Left renal pelvis (tissue), 4 donors: ENCODE results near the gene IL23A. TPM values are rescaled to one million over a fixed set of nuclear protein-coding genes. Genes with fewer than 3 reads are reported as not detected.
A peak's percentile ranks its signal among the peaks of the same experiment; 100 is the strongest.
"Not testable (repeated sequence)": the region's sequence is repeated elsewhere in the genome, so short reads cannot be mapped to it uniquely, and the experiment has no call there.

Experiments
- DNase-seq, 4 donors: peaks; one replicate each; pipeline ENCODE4 v3.0.0-alpha.2; 2013; ENCODE audit warnings: low read depth in 4 of 4, low spot score in 3 of 4
- polyA plus RNA-seq, 4 donors: library from polyadenylated mRNA; unstranded; fragments of 120-200 nt; gene quantifications; one replicate each; pipeline ENCODE4 v1.2.1, GENCODE V29; 2013; ENCODE audit not compliant: insufficient read length in 4 of 4

Gene IL23A
- 1 to 10 TPM in 1 of 4 donors, under 1 TPM in 3; 0.57 to 1.3 (median 0.77) TPM for polyA plus RNA-seq

- DNase-seq: no peak
These were observed at the start of gene IL23A for GRCh38 chr12:56338308-56339157. Gene IL23A, plus strand, starts transcription at chr12:56338884. Its CDS starts 161 bp downstream, at chr12:56339045.

DNA sequence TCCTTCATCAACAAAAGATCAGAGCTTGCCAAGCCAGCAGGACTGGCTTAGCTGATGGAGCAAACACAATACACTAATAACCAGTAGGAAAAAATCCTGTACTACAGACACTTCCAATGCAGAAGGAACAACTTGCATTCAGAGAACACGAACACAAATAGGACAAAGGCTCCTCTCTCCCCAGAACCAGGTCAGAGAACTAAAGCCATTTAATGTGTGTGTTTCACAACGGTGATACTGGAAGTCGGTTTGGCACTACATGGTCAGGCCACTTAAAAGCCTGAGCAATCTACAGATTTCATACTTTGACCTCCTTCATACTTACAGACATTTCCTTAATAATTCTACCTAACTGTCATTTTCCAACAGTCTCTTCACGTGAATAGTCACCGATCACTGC lies 44.9 kb upstream of the IL23A start:
- no peak for DNase-seq

DNA sequence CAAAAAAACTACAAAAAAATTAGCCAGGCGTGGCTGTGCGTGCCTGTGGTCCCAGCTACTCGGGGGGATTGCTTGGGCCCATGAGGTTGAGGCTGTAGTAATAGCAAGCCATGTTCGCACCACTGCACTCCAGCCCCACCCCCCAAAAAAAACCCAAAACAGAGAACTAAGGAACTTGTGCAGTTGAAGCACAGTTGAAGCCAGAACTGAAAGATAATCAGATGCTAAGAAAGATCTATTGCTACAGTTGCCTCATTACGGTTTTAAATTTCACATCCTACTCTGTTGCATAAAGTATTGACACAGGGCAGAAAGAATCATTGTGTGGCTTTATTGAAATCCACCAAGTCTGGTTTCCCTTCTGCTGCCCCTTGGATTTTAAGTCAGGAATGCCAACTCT lies 42.4 kb upstream of the IL23A start:
- DNase-seq: no peak

DNA sequence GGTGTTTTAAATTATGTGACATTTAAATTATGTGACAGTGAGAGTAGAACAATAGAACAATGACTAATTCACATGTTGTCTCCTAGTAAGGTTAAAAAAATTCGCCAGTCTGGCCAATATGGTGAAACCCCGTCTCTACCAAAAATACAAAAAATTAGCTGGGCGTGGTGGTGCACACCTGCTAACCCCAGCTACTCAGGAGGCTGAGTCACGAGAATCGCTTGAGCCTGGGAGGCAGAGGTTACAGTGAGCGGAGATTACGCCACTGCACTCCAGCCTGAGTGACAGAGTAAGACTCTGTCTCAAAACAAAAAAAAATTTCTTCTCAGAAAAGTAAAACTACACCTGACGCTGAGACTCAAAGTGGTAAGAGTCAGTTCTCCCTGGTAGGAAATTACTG lies 41.3 kb upstream of the IL23A start:
- DNase-seq: no peak

DNA sequence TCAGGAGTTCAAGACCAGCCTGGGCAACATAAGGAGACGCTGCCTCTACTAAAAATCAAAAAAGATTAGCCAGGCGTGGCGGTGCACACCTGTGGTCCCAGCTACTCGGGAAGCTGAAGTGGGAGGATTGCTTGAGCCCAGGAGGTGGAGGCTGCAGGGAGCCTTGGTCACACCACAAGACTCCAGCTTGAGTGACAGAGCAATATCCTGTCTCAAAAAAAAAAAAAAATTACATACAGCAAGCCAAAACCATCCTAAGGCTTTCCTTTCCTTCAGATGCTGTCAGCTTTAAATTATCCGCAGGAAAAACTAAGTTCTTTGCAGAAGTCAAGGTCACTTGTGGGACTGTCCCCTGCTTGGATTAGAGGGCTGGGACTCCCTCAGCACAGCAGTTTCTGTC lies 39.9 kb upstream of the IL23A start:
- DNase-seq: no peak

- peak in 2 of 4 donors; percentile 1 to 16 for DNase-seq
These were observed 39.3 kb upstream of the IL23A start for GRCh38 chr12:56299308-56299852.

GRCh38 chr12:56299853-56300643 lies 38.6 kb upstream of the IL23A start, which contains the start of gene CS:
Gene CS, minus strand, starts transcription at chr12:56300330. Its CDS starts 129 bp downstream, at chr12:56300201.
- peak; percentile 91 to 95 (median 95) for DNase-seq

DNA sequence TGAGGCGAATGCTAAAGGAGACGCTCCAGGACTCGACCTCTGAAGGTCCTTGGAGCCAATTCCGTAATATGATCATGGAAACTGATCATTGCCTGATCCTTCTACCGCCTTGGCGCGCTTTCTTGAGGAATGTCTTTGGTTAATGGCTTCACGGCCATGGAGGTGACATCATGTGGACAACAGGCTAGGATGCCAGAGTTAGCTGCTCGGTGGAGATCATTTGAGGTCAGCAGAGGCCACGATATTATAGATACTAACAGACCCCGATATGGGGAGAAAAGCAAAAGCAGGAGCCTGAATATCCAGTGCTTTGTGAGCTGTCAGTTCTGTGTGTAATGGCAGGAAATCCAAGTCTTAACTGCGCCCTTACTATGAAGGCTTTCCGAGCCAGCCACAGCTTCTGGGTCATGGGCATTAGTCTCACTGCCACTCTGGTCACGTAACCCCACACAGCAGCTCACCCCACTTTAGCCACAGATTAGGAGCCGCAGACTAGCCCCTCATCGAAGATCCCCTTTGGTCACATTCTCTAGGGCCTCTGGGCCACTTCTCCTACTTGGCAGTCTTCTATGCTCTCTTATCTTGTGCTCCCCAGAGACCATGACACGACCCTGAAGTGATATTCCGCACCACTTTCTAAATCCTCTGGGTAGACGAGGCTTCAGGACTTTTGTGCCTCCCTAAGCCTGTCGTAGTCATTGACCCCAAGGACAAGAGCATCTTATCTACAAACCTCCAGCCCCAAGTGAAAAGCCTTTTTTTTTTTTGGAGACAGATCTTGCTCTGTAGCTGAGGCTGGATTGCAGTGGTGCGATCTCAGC lies 37.8 kb upstream of the IL23A start:
- peak in 1 of 4 donors; percentile 1 for DNase-seq

DNA sequence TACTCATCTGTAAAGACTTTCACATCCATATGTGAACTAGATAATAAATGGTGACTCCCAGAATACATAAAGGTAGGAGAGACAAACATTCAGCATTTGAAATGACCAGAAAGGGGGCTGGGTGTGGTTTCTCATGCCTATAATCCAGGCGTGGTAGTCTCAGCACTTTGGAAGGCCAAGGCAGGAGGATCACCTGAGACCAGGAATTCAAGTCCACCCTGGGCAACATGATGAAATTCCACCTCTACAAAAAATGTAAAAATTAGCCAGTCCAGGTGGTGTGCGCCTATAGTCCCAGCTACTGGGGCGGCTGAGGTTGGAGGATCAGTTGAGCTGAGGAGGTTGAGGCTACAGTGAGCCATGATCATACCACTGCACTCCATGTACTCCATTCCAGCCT lies 34.4 kb upstream of the IL23A start:
- DNase-seq: no peak

- no peak for DNase-seq
These were observed 33.7 kb upstream of the IL23A start for GRCh38 chr12:56304872-56305590.

GRCh38 chr12:56307221-56307965 lies 31.3 kb upstream of the IL23A start:
- no peak for DNase-seq

DNA sequence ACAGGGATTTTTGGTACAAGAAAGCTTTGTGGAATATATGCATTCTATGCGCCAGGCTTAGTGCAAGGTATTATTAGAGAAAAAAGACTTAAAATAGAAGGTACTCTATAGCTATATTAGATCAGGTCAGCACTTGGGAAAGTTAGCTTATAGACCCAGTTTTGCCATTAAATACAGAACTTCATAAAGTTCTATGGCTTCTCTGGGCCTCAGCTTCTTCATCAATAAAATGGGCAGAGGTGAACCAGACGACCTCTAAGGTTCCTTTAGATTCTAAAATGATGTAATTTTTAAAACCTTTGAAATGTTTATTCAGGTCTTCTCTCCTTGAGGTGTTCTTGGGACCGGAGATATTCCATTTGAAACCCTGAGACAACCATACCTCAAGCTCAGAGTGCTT lies 30.0 kb upstream of the IL23A start:
- no peak for DNase-seq

DNA sequence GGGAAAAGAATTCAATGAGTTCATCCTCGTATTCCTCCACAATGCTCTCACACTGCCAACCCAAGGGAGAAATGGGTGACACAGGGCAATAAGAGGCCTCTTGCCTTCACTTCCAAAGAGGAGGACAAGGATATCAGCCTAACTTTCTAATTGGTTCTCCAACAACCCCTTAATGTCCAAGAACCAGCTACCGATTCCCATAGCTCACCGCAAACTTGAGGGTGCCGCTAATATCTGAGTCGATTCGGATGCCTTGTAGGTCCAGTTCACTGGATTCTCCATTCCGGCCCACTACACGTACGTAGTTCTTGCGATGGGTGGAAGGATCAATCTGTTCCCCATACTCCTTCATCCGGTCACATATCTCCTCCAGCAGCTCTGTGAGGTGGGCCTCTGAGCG lies 27.7 kb upstream of the IL23A start:
- DNase-seq: no peak

- DNase-seq: peak in 2 of 4 donors; percentile 12 to 14
These were observed 23.4 kb upstream of the IL23A start for GRCh38 chr12:56315249-56315621.

- peak; percentile 91 to 93 (median 92) for DNase-seq
These were observed 22.8 kb upstream of the IL23A start, which contains the start of gene CNPY2 for GRCh38 chr12:56315622-56316473. Gene CNPY2, minus strand, starts transcription at chr12:56315988. Its CDS starts 771 bp downstream, at chr12:56315217.

DNA sequence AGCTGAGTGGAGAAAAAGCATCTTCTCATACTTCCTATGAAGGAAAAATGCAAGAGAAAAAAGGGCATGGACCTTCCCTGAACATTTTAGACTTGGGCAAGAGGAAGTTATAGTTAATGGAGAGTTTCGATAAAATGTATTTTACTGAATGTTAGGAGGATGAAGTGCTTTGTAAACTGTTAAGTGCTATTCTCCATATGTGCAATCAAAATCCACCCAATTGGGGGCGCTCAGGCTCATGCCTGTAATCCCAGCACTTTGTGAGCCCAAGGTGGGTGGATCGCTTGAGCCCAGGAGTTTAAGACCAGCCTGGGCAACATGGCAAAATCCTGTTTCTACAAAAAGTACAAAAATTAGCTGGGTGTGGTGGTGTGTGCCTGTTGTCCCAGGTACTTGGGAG lies 21.0 kb upstream of the IL23A start:
- no peak for DNase-seq

- no peak for DNase-seq
These were observed 17.7 kb upstream of the IL23A start for GRCh38 chr12:56321027-56321426.

DNA sequence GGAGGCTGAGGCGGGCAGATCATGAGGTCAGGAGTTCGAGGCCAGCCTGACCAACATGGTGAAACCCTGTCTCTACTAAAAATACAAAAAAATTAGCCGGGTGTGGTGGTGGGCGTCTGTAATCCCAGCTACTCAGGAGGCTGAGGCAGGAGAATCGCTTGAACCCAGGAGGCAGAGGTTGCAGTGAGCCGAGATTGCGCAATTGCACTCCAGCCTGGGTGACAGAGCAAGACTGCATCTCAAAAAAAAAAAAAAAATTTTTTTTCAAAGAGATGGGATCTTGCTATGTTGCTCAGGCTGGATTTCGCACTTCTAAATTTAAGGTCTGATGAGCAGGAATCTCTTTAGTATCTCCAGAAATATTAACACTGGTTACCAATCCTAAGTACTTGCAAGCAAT lies 17.1 kb upstream of the IL23A start:
- DNase-seq: not testable (repeated sequence)
